ENCODE measurements around the gene NAT16. TPM values are rescaled to one million over a fixed set of nuclear protein-coding genes. Genes with fewer than 3 reads are reported as not detected.

The NAT16 gene
- polyA plus RNA-seq, 1 experiment: 0.02 TPM

- H3K9me3 ChIP-seq (ENCODE audit: control insufficient read depth, insufficient read depth, low read length): peaks cover 2% of the 10 kb centered on the region; the same call in 1 of the 2 replicates
- TF ChIP-seq CTCF (IDR thresholded peaks at IDR 0.05; ENCODE audit: low read depth, low read length): peak; percentile 47
- CTCF ChIA-PET: interaction anchor here (0.6 to 3.0 kb wide), 7 partner anchors 10 to 282 kb away, joined by 3 to 21 read pairs (median 5); partner anchors contain the start of genes PLOD3, UFSP1 and ZNHIT1
- no peak overlapping the region for H3K4me3 ChIP-seq (ENCODE audit: low read depth, low read length)
- no peak for DNase-seq (ENCODE audit: low read depth, low spot score)
- POLR2A ChIA-PET: no interaction called here
- H3K27me3 ChIP-seq (ENCODE audit: control insufficient read depth, insufficient read depth, low read length): peaks cover 53% of the 10 kb centered on the region
- H3K27ac ChIP-seq (ENCODE audit: low read depth, low read length): no peak overlapping the region
Measured at GRCh38 chr7:101171442-101171837, 8.7 kb downstream of the NAT16 start.

GRCh38 chr7:101170617-101171441, 9.3 kb downstream of the NAT16 start:
- H3K9me3 ChIP-seq (ENCODE audit: control insufficient read depth, insufficient read depth, low read length): peaks cover 2% of the 10 kb centered on the region; the same call in 1 of the 2 replicates
- TF ChIP-seq CTCF (IDR thresholded peaks at IDR 0.05; ENCODE audit: low read depth, low read length): no peak
- ChIA-PET POLR2A (no interaction called here), CTCF (interaction anchor here (0.6 to 3.0 kb wide), 11 partner anchors 10 to 112 kb away, joined by 3 to 21 read pairs (median 4); partner anchors contain the start of genes PLOD3 and ZNHIT1)
- no peak overlapping the region for H3K4me3 ChIP-seq (ENCODE audit: low read depth, low read length)
- no peak for DNase-seq (ENCODE audit: low read depth, low spot score)
- peaks cover 50% of the 10 kb centered on the region for H3K27me3 ChIP-seq (ENCODE audit: control insufficient read depth, insufficient read depth, low read length)
- H3K27ac ChIP-seq (ENCODE audit: low read depth, low read length): no peak overlapping the region

GRCh38 chr7:101169838-101170551, 10.1 kb downstream of the NAT16 start:
- no peak for DNase-seq (ENCODE audit: low read depth, low spot score)
- Histone ChIP-seq H3K4me3 (ENCODE audit: low read depth, low read length) (peak overlapping the region; percentile 50), H3K27me3 (ENCODE audit: control insufficient read depth, insufficient read depth, low read length) (peaks cover 44% of the 10 kb centered on the region), H3K27ac (ENCODE audit: low read depth, low read length) (no peak overlapping the region), H3K9me3 (ENCODE audit: control insufficient read depth, insufficient read depth, low read length) (peaks cover 2% of the 10 kb centered on the region; the same call in 1 of the 2 replicates)
- ChIA-PET CTCF (interaction anchor here (0.6 to 3.0 kb wide), 9 partner anchors 9 to 48 kb away, joined by 3 to 21 read pairs (median 3); partner anchors contain the start of genes PLOD3 and ZNHIT1), POLR2A (no interaction called here)
- TF ChIP-seq CTCF (IDR thresholded peaks at IDR 0.05; ENCODE audit: low read depth, low read length): peak; percentile 95

DNA sequence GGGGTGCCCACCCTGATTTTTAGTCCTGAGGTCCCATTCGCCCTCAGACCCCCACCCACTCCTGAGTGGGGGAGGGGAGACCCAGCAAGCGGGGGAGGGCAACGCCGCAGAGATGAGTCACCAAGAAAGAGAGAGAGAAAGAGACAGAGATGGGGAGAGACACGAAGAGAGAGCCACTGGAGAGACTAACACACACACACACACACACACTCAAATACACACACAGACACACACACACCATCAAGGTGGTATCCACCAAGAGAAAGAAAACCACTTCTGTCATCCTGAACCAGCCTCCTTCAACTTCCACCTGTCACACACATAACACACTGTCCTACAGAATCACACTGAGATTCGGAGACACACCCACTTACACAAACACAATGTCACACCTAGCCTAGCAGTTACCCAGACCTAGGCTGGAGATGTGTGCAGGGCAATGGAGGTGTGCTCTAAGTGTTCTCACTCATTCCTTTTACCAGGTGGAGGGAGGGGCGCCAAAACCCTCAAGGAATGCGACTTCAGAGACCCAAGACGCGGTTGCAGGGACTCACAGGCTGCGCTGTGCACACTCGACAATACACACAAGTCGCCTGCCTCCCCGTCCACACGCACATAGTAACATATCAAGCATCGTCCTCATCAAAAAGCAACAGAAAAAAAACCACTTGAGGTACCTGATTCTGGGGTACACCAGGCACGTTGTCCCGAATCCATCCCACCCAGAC, 10.8 kb downstream of the NAT16 start:
- Histone ChIP-seq H3K27me3 (ENCODE audit: control insufficient read depth, insufficient read depth, low read length) (peaks cover 38% of the 10 kb centered on the region), H3K9me3 (ENCODE audit: control insufficient read depth, insufficient read depth, low read length) (peaks cover 2% of the 10 kb centered on the region; the same call in 1 of the 2 replicates), H3K4me3 (ENCODE audit: low read depth, low read length) (peak overlapping the region; percentile 50), H3K27ac (ENCODE audit: low read depth, low read length) (no peak overlapping the region)
- no peak for TF ChIP-seq CTCF (IDR thresholded peaks at IDR 0.05; ENCODE audit: low read depth, low read length)
- DNase-seq (ENCODE audit: low read depth, low spot score): no peak
- CTCF ChIA-PET: interaction anchor here (0.8 to 3.0 kb wide), 4 partner anchors 22 to 48 kb away, joined by 3 to 16 read pairs (median 4); partner anchors contain the start of genes PLOD3 and ZNHIT1
- POLR2A ChIA-PET: interaction anchor here (0.8 kb wide), 1 partner anchor 48 kb away, joined by 3 read pairs; the partner anchor contains the start of genes PLOD3 and ZNHIT1

All from AG04450 (cell line).